Fibroblast of mammary gland (primary cell): ENCODE measurements around the gene ZNF766.
"Not testable (repeated sequence)": the region's sequence is repeated elsewhere in the genome, so short reads cannot be mapped to it uniquely, and the experiment has no call there.

ENCODE experiments used
- DNase-seq: peaks from one replicate; pipeline ENCODE4 v3.0.0-alpha.2; 2010; ENCODE audit warnings: low read depth
- H3K4me3 ChIP-seq: 2 replicates; pipeline ENCODE4 v1.5.1; 2011; ENCODE audit warnings: low read depth, mild to moderate bottlenecking, low read length, moderate library complexity; ENCODE audit not compliant: control insufficient read depth
- CTCF ChIP-seq: conservative IDR thresholded peaks from 2 replicates; pipeline ENCODE4 v1.5.1; 2011; ENCODE audit warnings: low read depth, low read length, inconsistent platforms; ENCODE audit not compliant: control insufficient read depth, insufficient read depth

The ZNF766 gene

GRCh38 chr19:52273301-52273700 lies 3.9 kb downstream of the ZNF766 start:
- H3K4me3 ChIP-seq: no peak overlapping the region
- no peak for TF ChIP-seq CTCF
- DNase-seq: no peak

- H3K4me3 ChIP-seq: no peak overlapping the region
- no peak for TF ChIP-seq CTCF
- DNase-seq: no peak
Observed at GRCh38 chr19:52274191-52274590, 4.8 kb downstream of the ZNF766 start.

GRCh38 chr19:52275988-52276387 lies 6.6 kb downstream of the ZNF766 start:
- TF ChIP-seq CTCF: no peak
- DNase-seq: no peak
- H3K4me3 ChIP-seq: no peak overlapping the region

GRCh38 chr19:52277471-52277870 lies 8.1 kb downstream of the ZNF766 start:
- H3K4me3 ChIP-seq: no peak overlapping the region
- DNase-seq: no peak
- no peak for TF ChIP-seq CTCF

- no peak for DNase-seq
- H3K4me3 ChIP-seq: no peak overlapping the region
- TF ChIP-seq CTCF: no peak
Observed at GRCh38 chr19:52286256-52286655, 16.9 kb downstream of the ZNF766 start.

GRCh38 chr19:52291781-52292180 lies 22.4 kb downstream of the ZNF766 start:
- H3K4me3 ChIP-seq: no peak overlapping the region
- DNase-seq: no peak
- no peak for TF ChIP-seq CTCF

GRCh38 chr19:52292946-52293345 lies 23.6 kb downstream of the ZNF766 start:
- H3K4me3 ChIP-seq, DNase-seq: not testable (repeated sequence)
